ENCODE measurements around the gene SPATA31A5.
"Not testable (repeated sequence)": the region's sequence is repeated elsewhere in the genome, so short reads cannot be mapped to it uniquely, and the experiment has no call there.

The SPATA31A5 gene

GRCh38 chr9:60914107-60914506, at the start of gene SPATA31A5:
TSS of gene SPATA31A5 (plus strand) at chr9:60914407. CDS start at chr9:60914436, 29 bp downstream.
- H3K27ac ChIP-seq (ENCODE audit: low read length); H3K27me3 ChIP-seq (ENCODE audit: control insufficient read depth in 1 of 2, insufficient read depth in 2 of 2, low read length in 2 of 2); H3K4me1 ChIP-seq (ENCODE audit: control insufficient read depth, insufficient read depth, low read length); H3K9ac ChIP-seq (ENCODE audit: low read length in 2 of 2); H3K9me3 ChIP-seq (ENCODE audit: control insufficient read depth in 2 of 2, low read length in 2 of 2); H3K4me3 ChIP-seq (ENCODE audit: low read length in 2 of 2); H3K36me3 ChIP-seq (ENCODE audit: control insufficient read depth in 2 of 2, insufficient read depth in 2 of 2, low read length in 2 of 2): not testable (repeated sequence)

GRCh38 chr9:60962990-60963350, 48.8 kb downstream of the SPATA31A5 start:
- H3K4me3 ChIP-seq (ENCODE audit: low read length in 2 of 2); H3K27ac ChIP-seq (ENCODE audit: low read length); H3K27me3 ChIP-seq (ENCODE audit: control insufficient read depth in 1 of 2, insufficient read depth in 2 of 2, low read length in 2 of 2); H3K4me1 ChIP-seq (ENCODE audit: control insufficient read depth, insufficient read depth, low read length); H3K9ac ChIP-seq (ENCODE audit: low read length in 2 of 2); H3K9me3 ChIP-seq (ENCODE audit: control insufficient read depth in 2 of 2, low read length in 2 of 2); H3K36me3 ChIP-seq (ENCODE audit: control insufficient read depth in 2 of 2, insufficient read depth in 2 of 2, low read length in 2 of 2): not testable (repeated sequence)

- H3K9me3 ChIP-seq (ENCODE audit: control insufficient read depth in 2 of 2, low read length in 2 of 2); H3K9ac ChIP-seq (ENCODE audit: low read length in 2 of 2); H3K27ac ChIP-seq (ENCODE audit: low read length); H3K36me3 ChIP-seq (ENCODE audit: control insufficient read depth in 2 of 2, insufficient read depth in 2 of 2, low read length in 2 of 2); H3K27me3 ChIP-seq (ENCODE audit: control insufficient read depth in 1 of 2, insufficient read depth in 2 of 2, low read length in 2 of 2); H3K4me1 ChIP-seq (ENCODE audit: control insufficient read depth, insufficient read depth, low read length); H3K4me3 ChIP-seq (ENCODE audit: low read length in 2 of 2): not testable (repeated sequence)
Observed at GRCh38 chr9:60966382-60966781, 52.2 kb downstream of the SPATA31A5 start.

All from stomach smooth muscle (tissue), 2 donors.